Right cardiac atrium (tissue), 5 donors: Measurements from ENCODE around the gene TENM3. TPM values are rescaled to one million over a fixed set of nuclear protein-coding genes. Genes with fewer than 3 reads are reported as not detected.
A peak's percentile ranks its signal among the peaks of the same experiment; 100 is the strongest.

ENCODE experiments used
- ATAC-seq, 2 donors: fragments of 200-7000 bp; cut with Tn5 transposase; one replicate each; pipeline versions ENCODE4 v1.8.0 to v1.9.1; 2020; ENCODE audit warnings: moderate library complexity in 2 of 2, mild to moderate bottlenecking in 1 of 2
- DNase-seq, 3 donors: peaks; one replicate each; pipeline ENCODE4 v3.0.0-alpha.2; 2020
- H3K27ac ChIP-seq: one replicate; pipeline ENCODE4 v1.5.1; 2013; ENCODE audit warnings: mild to moderate bottlenecking, low read length, control low read depth, moderate library complexity
- H3K27me3 ChIP-seq: one replicate; pipeline ENCODE4 v1.6.1; 2013; ENCODE audit not compliant: control insufficient read depth, insufficient read depth
- H3K4me1 ChIP-seq: one replicate; pipeline ENCODE4 v1.6.1; 2013; ENCODE audit warnings: low read length; ENCODE audit not compliant: control insufficient read depth, insufficient read depth
- H3K4me3 ChIP-seq: one replicate; pipeline ENCODE4 v1.5.1; 2013; ENCODE audit warnings: low read length, control low read depth
- H3K9me3 ChIP-seq: one replicate; pipeline ENCODE4 v1.6.1; 2013; ENCODE audit warnings: low read length; ENCODE audit not compliant: control insufficient read depth
- WGBS: extraction: QIAGEN DNeasy Blood & Tissue Kit; methylation state at CpG from one replicate; pipeline ENCODE4 v1.1.7; 2013; 5-methylcytosine and 5-hydroxymethylcytosine counted together
- intact Hi-C, 4 donors: fragments of 100-400 bp; cut with DNase I; formaldehyde crosslinking; loops; one replicate each; pipeline versions ENCODE4 v1.11.0 to v1.14.0; 2022 to 2023
- polyA plus RNA-seq: library from polyadenylated mRNA; stranded (reverse); fragments of 200-250 nt; gene quantifications from one replicate; pipeline ENCODE4 v1.2.3, GENCODE V29; 2013
- total RNA-seq, 4 donors: library from RNA; stranded (reverse); fragmentation: NEBNext Ultra II Directional; extraction: Animal tissue kit (Norgen Biotek cat#: 25700); gene quantifications; one replicate each; pipeline ENCODE4 v1.2.1, GENCODE V29; 2021
- donor health status: healthy with polysubstance abuse.
- donor health status: DM: no; HTN: yes; CAD: no.
- donor health status: DM: no; HTN: no; CAD: no.
- donor health status: DM: no; HTN: yes; CAD: no; lungs with severe emphysema.
- donor health status: DM: yes; HTN: yes; CAD: no.

TENM3 gene
- total and polyA plus RNA-seq, 5 donors: 0.88 to 9.5 (median 5.0) TPM

GRCh38 chr4:182492423-182492822 is 249.2 kb downstream of the TENM3 start:
- H3K27me3 ChIP-seq: no peaks in the 10 kb centered on the region
- DNase-seq (no peak), ATAC-seq (peak in 1 of 2 donors; percentile 43)
- H3K27ac ChIP-seq: no peak overlapping the region
- WGBS: 6% methylated on average over 3 of the region's 3 CpGs
- intact Hi-C loops: no loop called here
- no peaks in the 10 kb centered on the region for H3K9me3 ChIP-seq
- peak overlapping the region; percentile 37 for H3K4me3 ChIP-seq
- H3K4me1 ChIP-seq: no peaks in the 10 kb centered on the region

DNA sequence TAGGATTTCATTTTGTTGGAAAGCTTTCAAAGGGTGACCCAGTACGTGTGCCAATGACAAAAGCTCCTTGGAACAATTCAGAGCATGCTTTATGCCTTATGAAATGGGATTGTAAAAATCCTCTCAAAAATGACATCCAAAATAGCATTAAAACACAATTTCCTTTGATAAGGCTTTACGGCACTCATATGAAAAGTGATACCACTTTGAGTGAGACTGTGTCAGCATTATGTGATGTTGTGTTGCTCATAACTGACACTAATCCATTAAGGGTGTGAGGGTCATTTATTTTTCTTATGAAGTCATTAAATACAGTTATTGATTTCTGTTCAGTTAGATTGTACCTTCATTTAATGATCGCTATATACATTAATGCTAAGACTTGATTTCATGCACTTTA is 250.2 kb downstream of the TENM3 start:
- WGBS: 65% methylated on average over 3 of the region's 3 CpGs
- ATAC-seq (no peak), DNase-seq (no peak)
- no peaks in the 10 kb centered on the region for H3K9me3 ChIP-seq
- no peak overlapping the region for H3K4me3 ChIP-seq
- intact Hi-C loops: no loop called here
- H3K27me3 ChIP-seq: no peaks in the 10 kb centered on the region
- no peaks in the 10 kb centered on the region for H3K4me1 ChIP-seq
- H3K27ac ChIP-seq: no peak overlapping the region

- Histone ChIP-seq H3K9me3 (no peaks in the 10 kb centered on the region), H3K4me3 (no peak overlapping the region), H3K27ac (no peak overlapping the region), H3K27me3 (no peaks in the 10 kb centered on the region), H3K4me1 (no peaks in the 10 kb centered on the region)
- 84% methylated on average over 2 of the region's 2 CpGs for WGBS
- intact Hi-C loops: no loop called here
- DNase-seq: no peak
- ATAC-seq: no peak
These were observed 250.9 kb downstream of the TENM3 start for GRCh38 chr4:182494103-182494502.

DNA sequence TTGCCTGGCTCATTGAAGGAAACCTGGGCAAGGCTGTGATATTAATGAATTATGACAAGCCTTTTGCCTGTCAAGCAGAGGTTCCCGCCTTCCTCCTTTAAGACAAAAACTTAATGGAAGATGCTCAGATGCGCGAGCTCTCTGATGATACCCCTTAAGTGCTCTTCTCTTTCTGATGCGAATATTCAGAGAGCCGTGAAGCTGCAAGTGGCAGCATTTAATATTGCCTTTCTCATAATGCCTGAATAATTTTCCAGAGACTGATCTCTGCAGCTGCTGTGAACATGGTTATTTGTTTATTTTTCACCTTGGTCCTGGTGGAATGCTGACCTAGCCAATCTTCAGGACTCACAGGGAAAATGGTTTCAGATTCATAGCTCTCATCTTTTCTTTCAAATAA is 251.8 kb downstream of the TENM3 start:
- ATAC-seq (no peak), DNase-seq (no peak)
- WGBS: 93% methylated on average over 5 of the region's 5 CpGs
- H3K4me1 ChIP-seq: no peaks in the 10 kb centered on the region
- H3K27me3 ChIP-seq: no peaks in the 10 kb centered on the region
- H3K27ac ChIP-seq: no peak overlapping the region
- intact Hi-C loops: no loop called here
- no peak overlapping the region for H3K4me3 ChIP-seq
- no peaks in the 10 kb centered on the region for H3K9me3 ChIP-seq

DNA sequence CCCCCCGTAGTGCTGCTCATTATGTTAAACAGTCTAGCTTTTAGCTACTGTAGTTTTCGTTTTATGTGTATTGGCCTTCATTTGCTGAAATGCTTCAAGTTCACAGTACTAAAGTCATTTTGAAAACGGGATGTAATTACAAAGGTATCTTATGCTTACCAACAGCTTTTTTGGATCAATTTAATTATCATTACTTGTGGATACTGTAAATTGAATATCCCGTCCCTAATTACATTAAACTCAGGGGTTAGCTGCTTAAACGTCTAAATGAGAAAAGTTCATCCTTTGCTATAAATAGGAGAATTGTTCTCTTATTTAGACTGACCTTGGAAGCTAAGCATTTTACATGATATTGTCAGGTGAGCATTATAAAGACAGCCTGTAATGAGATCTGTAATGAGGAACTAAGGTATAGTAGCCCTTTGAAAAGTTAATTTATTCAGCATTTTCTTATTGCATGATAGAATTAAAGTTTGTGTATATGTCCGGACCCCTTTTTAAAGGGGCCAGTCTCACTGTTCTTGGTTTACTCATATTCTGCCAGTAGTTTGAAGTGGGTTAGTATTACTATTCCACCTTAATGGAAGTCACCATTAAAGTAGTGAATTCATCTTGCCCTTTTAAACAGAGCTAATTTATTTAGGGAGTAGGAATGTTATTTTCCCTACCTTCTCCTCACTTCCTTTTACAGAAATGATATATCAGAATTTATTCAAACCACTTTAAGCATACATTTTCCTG is 252.6 kb downstream of the TENM3 start:
- H3K27me3 ChIP-seq: no peaks in the 10 kb centered on the region
- no peak overlapping the region for H3K27ac ChIP-seq
- 77% methylated on average over 6 of the region's 6 CpGs for WGBS
- ATAC-seq (no peak), DNase-seq (no peak)
- no peak overlapping the region for H3K4me3 ChIP-seq
- intact Hi-C loops: no loop called here
- H3K9me3 ChIP-seq: no peaks in the 10 kb centered on the region
- H3K4me1 ChIP-seq: no peaks in the 10 kb centered on the region

DNA sequence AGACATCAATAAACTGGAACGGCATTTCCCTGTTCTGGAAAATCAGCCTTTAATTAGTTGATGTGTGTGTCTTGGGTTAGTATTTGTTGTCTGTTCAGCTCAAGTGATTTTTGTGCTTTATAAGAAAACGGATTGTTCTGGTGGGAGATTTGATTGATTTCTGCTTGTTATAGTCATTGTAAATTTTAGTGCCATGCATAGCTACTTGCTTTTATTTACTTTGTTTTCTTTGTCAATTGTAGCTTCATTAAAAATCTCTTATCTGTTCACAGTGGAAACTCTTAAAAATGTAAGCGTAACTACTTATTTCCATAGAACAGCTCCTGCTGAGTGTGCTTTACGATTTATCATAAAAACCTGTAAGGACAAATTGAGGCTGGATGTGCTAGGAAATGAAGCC is 253.2 kb downstream of the TENM3 start:
- Histone ChIP-seq H3K27ac (no peak overlapping the region), H3K4me1 (no peaks in the 10 kb centered on the region), H3K27me3 (no peaks in the 10 kb centered on the region), H3K4me3 (no peak overlapping the region), H3K9me3 (no peaks in the 10 kb centered on the region)
- ATAC-seq (no peak), DNase-seq (no peak)
- WGBS: 58% methylated on average over 4 of the region's 4 CpGs
- intact Hi-C loops: no loop called here

DNA sequence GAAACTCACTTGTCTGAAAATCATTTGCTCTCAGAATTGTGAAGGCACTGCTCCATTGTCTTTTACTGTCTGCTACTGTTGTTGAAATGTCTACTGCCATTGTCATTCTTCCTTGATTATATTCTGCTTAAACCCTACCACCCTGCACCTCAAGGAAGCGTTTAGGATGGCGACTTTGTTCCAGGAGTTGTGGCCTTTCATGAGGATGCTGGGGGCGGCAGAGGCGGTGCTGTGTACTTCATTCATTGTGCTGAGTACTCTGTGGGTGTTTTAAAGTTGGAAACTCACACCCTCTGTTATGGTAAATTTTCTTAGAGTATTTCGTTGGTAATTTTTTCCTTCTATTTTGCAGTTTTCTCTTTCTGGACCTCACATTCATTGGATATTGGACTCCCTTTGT is 258.9 kb downstream of the TENM3 start:
- 84% methylated on average over 5 of the region's 5 CpGs for WGBS
- H3K27ac ChIP-seq: no peak overlapping the region
- no peaks in the 10 kb centered on the region for H3K27me3 ChIP-seq
- no peak overlapping the region for H3K4me3 ChIP-seq
- DNase-seq (no peak), ATAC-seq (no peak)
- intact Hi-C loops: no loop called here
- no peaks in the 10 kb centered on the region for H3K4me1 ChIP-seq
- H3K9me3 ChIP-seq: no peaks in the 10 kb centered on the region

DNA sequence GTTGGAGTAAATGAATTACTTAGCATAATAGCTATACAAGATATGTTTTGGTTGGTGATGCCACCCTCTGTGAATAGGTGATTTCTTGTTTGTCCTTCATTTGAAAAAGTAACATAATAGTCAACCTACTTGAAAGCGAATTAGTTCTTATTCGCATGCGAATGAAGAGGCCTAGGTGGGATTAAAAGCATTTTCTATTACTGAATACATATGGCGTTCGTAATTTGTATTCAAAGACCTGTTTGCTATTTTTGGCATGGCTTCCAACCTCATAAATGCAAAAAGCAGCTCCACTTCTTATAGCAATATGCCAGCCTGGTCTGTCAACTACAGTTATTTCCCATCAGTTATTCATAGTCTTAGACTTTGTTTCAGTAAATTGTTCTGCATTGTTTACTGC is 261.3 kb downstream of the TENM3 start:
- WGBS: 88% methylated on average over 5 of the region's 5 CpGs
- no peak for DNase-seq

GRCh38 chr4:182507805-182508204 is 264.6 kb downstream of the TENM3 start:
- Histone ChIP-seq H3K4me1 (no peaks in the 10 kb centered on the region), H3K27ac (no peak overlapping the region), H3K4me3 (no peak overlapping the region), H3K27me3 (no peaks in the 10 kb centered on the region), H3K9me3 (no peaks in the 10 kb centered on the region)
- DNase-seq (no peak), ATAC-seq (no peak)
- WGBS: 47% methylated on average over 3 of the region's 3 CpGs
- intact Hi-C loops: no loop called here

More for the DNA sequence above, 261.3 kb downstream of the TENM3 start:
- Histone ChIP-seq H3K4me3 (no peak overlapping the region), H3K4me1 (no peaks in the 10 kb centered on the region), H3K27ac (no peak overlapping the region), H3K9me3 (no peaks in the 10 kb centered on the region), H3K27me3 (no peaks in the 10 kb centered on the region)
- no peak for ATAC-seq
- intact Hi-C loops: no loop called here

- DNase-seq (no peak), ATAC-seq (no peak)
- WGBS: 86% methylated on average over 2 of the region's 2 CpGs
- Histone ChIP-seq H3K27ac (no peak overlapping the region), H3K27me3 (no peaks in the 10 kb centered on the region), H3K4me3 (no peak overlapping the region), H3K9me3 (no peaks in the 10 kb centered on the region), H3K4me1 (no peaks in the 10 kb centered on the region)
- intact Hi-C loops: no loop called here
These were observed 267.6 kb downstream of the TENM3 start for GRCh38 chr4:182510836-182511235.

DNA sequence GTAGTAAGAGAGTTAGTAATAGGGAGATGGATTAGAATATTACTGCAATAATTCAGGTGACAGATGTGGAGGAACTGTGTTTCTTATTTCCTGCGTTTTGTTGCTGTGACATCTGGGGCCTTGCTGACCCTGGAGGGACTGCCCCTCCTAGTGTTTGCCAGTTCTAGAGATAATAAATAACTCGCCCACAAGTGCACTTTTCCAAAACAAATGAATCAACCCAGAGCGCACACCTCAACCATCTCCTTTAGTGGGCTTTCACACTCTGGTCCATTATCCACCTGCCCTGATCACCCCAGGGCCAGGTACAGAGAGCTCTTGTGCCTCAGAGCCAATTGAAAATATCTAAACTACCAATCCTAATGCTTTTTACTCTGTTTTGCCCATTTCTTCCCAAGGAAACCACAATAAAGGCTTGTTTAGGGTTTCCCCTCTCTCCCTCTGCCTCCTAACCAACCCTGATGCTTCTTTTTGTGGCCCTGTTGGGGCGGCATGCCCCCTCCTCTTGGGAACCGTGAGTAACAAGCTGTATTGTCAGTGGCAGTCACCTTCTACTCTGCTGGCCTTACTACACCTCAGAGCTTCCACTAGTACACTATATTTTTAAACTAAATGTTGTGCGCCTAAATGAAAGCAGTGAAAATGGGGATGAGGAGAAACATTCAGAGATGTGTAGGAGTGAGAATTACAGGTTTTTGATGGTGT is 270.5 kb downstream of the TENM3 start:
- Histone ChIP-seq H3K9me3 (no peaks in the 10 kb centered on the region), H3K27ac (no peak overlapping the region), H3K4me3 (no peak overlapping the region), H3K27me3 (no peaks in the 10 kb centered on the region), H3K4me1 (no peaks in the 10 kb centered on the region)
- DNase-seq (no peak), ATAC-seq (no peak)
- intact Hi-C loops: no loop called here
- 62% methylated on average over 6 of the region's 6 CpGs for WGBS
